Testis (tissue), 3 donors: ENCODE data around the gene C4BPB. TPM values are rescaled to one million over a fixed set of nuclear protein-coding genes. Genes with fewer than 3 reads are reported as not detected.

ENCODE experiments used
- DNase-seq: peaks from one replicate; pipeline ENCODE4 v3.0.0-alpha.2; 2019
- H3K27ac ChIP-seq, 2 donors: fragments of 200-600 bp; sonication (generic); one replicate each; pipeline ENCODE4 v1.5.1; 2019
- H3K27me3 ChIP-seq: fragments of 200-600 bp; sonication (generic); one replicate; pipeline ENCODE4 v1.5.1; 2019
- H3K36me3 ChIP-seq: fragments of 200-600 bp; sonication (generic); one replicate; pipeline ENCODE4 v1.5.1; 2017; ENCODE audit warnings: low read depth; ENCODE audit errors: missing control alignments
- H3K4me1 ChIP-seq: fragments of 200-600 bp; sonication (generic); one replicate; pipeline ENCODE4 v1.5.1; 2019
- H3K4me3 ChIP-seq, 2 donors: fragments of 200-600 bp; sonication (generic); one replicate each; pipeline ENCODE4 v1.5.1; 2017 to 2019
- H3K9me3 ChIP-seq: fragments of 200-600 bp; sonication (generic); one replicate; pipeline ENCODE4 v1.5.1; 2017
- CTCF ChIP-seq, 3 experiments: fragments of 450-650 bp in 2 of 3; fragments of 200-600 bp in 1 of 3; sonication (generic) in 1 of 3; IDR thresholded peaks; one replicate each; pipeline ENCODE4 v1.5.1; 2016 to 2019; ENCODE audit warnings: antibody characterized with exemption in 3 of 3, mild to moderate bottlenecking in 2 of 3, moderate library complexity in 1 of 3
- POLR2A ChIP-seq: fragments of 450-650 bp; IDR thresholded peaks from one replicate; pipeline ENCODE4 v1.6.1; 2017; ENCODE audit warnings: antibody characterized with exemption, mild to moderate bottlenecking, moderate library complexity
- WGBS, 2 donors: methylation state at CpG; one replicate each; pipeline ENCODE4 v1.1.5; 2018; 5-methylcytosine and 5-hydroxymethylcytosine counted together
- intact Hi-C: fragments of 100-400 bp; cut with DNase I; formaldehyde crosslinking; loops from one replicate; pipeline ENCODE4 v1.15.1; 2023; ENCODE audit warnings: low total_unique reads
- polyA plus RNA-seq: library from polyadenylated mRNA; stranded (reverse); fragments of 350-450 nt; fragmentation: Illumina TruSeq; extraction: RNeasy Lipid Tissue Mini Kit (QIAGEN cat#74804); gene quantifications from one replicate; pipeline ENCODE4 v1.2.3, GENCODE V29; 2014; ENCODE audit warnings: low read depth, low replicate concordance; ENCODE audit not compliant: insufficient read depth
- total RNA-seq, 2 donors: library from RNA; depleted of rRNA; stranded (reverse); fragments of >200 nt; gene quantifications; one replicate each; pipeline ENCODE4 v1.2.3, GENCODE V29; 2016

Gene C4BPB
- total and polyA plus RNA-seq, 3 donors from 2014 or later = 0.63 to 1.6 (median 0.87) TPM

GRCh38 chr1:207055386-207056001 is 33.2 kb upstream of the C4BPB start:
- intact Hi-C loops = no loop called here
- DNase-seq = no peak
- TF ChIP-seq POLR2A (no peak), CTCF (IDR thresholded peaks at IDR 0.05) (no peak)
- no peaks in the 10 kb centered on the region for H3K36me3 ChIP-seq
- no peak overlapping the region for H3K27ac ChIP-seq
- H3K4me3 ChIP-seq = no peak overlapping the region
- WGBS, 2 donors = 68 to 70% methylated on average over 3 of the region's 3 CpGs
- no peaks in the 10 kb centered on the region for H3K9me3 ChIP-seq
- H3K27me3 ChIP-seq = no peaks in the 10 kb centered on the region
- H3K4me1 ChIP-seq = peaks cover 10% of the 10 kb centered on the region

GRCh38 chr1:207056673-207057072 is 32.0 kb upstream of the C4BPB start:
- 91 to 93% methylated on average over 6 of the region's 6 CpGs for WGBS, 2 donors
- no peak for DNase-seq
- Histone ChIP-seq H3K9me3 (no peaks in the 10 kb centered on the region), H3K27me3 (no peaks in the 10 kb centered on the region), H3K27ac (no peak overlapping the region), H3K4me1 (peaks cover 7% of the 10 kb centered on the region), H3K4me3 (no peak overlapping the region), H3K36me3 (no peaks in the 10 kb centered on the region)
- intact Hi-C loops = no loop called here
- TF ChIP-seq POLR2A (no peak), CTCF (IDR thresholded peaks at IDR 0.05) (no peak)

DNA sequence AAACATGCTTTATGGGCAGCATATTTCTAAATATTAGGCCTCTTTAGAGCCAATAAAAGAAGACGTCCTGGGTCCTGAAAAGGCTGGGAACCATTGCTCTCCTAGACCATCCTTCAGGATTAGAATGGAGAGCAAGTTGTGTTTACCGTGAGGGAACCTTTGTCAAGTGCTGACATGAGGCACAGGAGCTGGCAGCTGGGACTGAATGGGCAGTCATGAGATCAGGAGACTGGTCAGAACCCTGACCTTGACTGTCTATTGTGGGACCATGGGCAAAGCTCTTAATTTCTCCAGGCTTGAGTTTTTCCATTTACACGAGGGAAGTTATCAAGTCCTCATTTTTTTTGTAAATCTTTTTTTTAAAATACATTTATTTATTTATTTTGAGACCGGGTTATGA is 30.4 kb upstream of the C4BPB start:
- no peak for DNase-seq
- intact Hi-C loops = no loop called here
- Histone ChIP-seq H3K27ac (no peak overlapping the region), H3K36me3 (no peaks in the 10 kb centered on the region), H3K4me3 (no peak overlapping the region), H3K4me1 (no peaks in the 10 kb centered on the region), H3K9me3 (no peaks in the 10 kb centered on the region), H3K27me3 (no peaks in the 10 kb centered on the region)
- TF ChIP-seq CTCF (IDR thresholded peaks at IDR 0.05) (no peak), POLR2A (no peak)
- WGBS, 2 donors = 77 to 83% methylated on average over 4 of the region's 4 CpGs

GRCh38 chr1:207058878-207059867 is 29.5 kb upstream of the C4BPB start:
- Histone ChIP-seq H3K36me3 (no peaks in the 10 kb centered on the region), H3K9me3 (no peaks in the 10 kb centered on the region), H3K4me3 (no peak overlapping the region), H3K4me1 (no peaks in the 10 kb centered on the region), H3K27ac (no peak overlapping the region), H3K27me3 (no peaks in the 10 kb centered on the region)
- DNase-seq = no peak
- WGBS, 2 donors = 72 to 89% methylated on average over 4 to 6 of the region's 6 CpGs
- no peak for TF ChIP-seq CTCF (IDR thresholded peaks at IDR 0.05)
- TF ChIP-seq POLR2A = no peak
- intact Hi-C loops = no loop called here
